Activated CD4-positive, alpha-beta T cell treated with anti-CD3 and anti-CD28 coated beads, Interleukin-2, amount 50 U/mL, for 1 hour (primary cell): ENCODE measurements around the gene DOK3.

Experiments
- DNase-seq: peaks from one replicate; pipeline ENCODE4 v3.0.0-alpha.2; 2020

The DOK3 gene

GRCh38 chr5:177511796-177512675 is 2.4 kb upstream of the DOK3 start:
- DNase-seq, result no peak

DNA sequence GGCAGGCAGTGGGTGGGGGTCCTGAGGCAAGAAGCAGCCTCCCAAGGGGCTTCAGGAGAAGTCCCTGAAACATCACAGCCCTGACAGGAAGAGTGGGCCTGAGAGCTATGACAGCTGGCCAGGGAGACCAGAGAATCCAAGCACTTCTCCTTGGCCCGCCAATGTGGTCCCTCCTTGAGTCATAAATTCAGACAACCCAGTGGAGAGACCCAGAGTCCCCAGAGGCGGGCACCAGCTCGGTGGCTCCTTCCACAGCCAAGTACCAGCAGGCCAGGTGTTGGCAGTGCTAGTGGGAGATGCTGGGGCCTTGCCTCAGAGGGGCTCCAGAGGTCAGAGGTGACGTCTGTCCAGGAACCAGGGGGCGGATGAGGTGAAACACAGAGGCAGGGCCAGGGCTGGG is 1.6 kb upstream of the DOK3 start:
- no peak for DNase-seq

- no peak for DNase-seq
Measured at GRCh38 chr5:177510567-177511053, 984 bp upstream of the DOK3 start.

GRCh38 chr5:177509991-177510566 is 453 bp upstream of the DOK3 start:
- DNase-seq, result no peak

DNA sequence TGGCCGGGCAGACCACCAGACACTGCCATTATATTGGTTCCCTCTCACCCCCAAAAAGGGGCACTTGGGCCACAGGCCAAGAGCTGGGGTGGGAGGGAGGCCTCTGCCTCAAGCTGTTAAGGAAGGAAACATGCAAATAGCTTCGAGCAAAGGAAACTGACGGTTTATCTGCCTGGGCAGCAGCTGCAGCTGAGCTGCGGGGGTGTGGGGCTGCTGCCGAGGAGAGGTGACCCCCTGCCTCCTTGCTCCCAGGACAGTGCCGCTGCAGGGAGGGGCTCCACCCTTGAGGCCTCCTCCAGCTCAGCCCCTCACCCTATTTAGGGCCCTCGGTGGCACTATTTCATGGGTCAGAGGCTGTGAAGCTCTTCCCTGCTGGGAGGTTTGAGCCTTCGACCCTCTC is 789 bp downstream of the DOK3 start:
- no peak for DNase-seq

DNA sequence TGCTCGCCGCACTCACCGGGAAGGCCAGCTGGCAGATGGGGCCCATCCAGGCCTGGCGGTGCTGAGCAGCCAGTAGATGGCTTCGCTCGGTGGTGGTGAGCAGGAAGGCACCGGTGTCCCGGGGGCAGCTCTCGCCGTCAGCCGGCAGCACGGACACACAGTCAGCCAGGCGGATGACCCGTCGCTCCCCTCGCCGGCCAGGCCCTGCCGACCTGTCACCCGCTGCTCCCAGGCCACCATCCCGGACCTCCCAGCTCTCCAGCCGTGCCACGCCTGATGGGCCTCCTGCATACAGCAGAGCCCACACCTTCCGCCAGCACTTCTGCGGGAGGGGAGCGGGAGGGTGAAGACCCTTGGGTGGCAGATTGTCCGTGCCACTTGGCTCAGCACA is 1.4 kb downstream of the DOK3 start:
- no peak for DNase-seq

GRCh38 chr5:177507596-177508220 is 1.9 kb downstream of the DOK3 start:
- no peak for DNase-seq

- no peak for DNase-seq
Measured at GRCh38 chr5:177507165-177507564, 2.5 kb downstream of the DOK3 start.

GRCh38 chr5:177505075-177505474 is 4.6 kb downstream of the DOK3 start:
- no peak for DNase-seq

GRCh38 chr5:177504086-177505056 is 5.3 kb downstream of the DOK3 start:
- no peak for DNase-seq

- no peak for DNase-seq
Measured at GRCh38 chr5:177503351-177504085, 6.1 kb downstream of the DOK3 start.

GRCh38 chr5:177502886-177503285 is 6.7 kb downstream of the DOK3 start:
- no peak for DNase-seq

DNA sequence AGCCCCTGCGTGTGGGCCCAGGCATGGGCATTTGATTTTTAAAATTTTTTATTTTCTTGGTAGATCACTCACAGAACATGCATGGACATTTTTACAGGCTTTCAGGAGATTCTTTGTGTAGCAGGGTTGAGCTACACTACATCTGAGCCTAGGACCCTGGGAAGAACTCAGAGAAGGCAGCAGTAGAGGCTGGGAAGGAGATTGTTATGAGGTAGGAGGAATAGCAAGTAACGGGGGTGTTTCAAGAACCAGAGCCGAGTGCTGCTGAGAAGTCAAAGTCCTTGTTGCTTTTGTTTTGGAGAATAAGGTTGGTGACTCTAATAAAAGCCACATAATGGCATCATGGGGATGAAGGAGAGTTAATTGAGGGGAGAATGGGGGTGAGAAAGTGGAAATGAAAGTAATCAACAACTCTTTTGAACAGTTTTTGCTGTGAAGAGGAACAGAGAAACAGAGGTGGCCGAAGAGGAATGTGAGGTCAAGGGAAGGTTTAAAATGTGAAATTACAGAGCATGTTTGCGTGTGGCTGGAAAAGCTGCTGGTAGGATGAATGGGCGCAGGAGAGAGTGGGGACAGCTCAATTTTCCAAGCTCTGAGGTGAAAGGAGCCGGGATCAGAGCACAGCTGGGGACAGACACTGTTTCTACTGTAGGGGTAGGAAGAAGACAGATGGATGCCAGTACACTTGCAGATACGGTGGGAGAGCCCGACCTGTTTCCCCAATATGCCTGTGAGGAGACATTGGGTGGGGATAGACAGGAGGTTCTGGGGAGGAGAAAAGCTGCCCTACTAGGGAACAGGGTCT is 7.5 kb downstream of the DOK3 start:
- DNase-seq, result no peak

- DNase-seq, result peak; percentile 87
Measured at GRCh38 chr5:177500685-177501522, 8.7 kb downstream of the DOK3 start.

DNA sequence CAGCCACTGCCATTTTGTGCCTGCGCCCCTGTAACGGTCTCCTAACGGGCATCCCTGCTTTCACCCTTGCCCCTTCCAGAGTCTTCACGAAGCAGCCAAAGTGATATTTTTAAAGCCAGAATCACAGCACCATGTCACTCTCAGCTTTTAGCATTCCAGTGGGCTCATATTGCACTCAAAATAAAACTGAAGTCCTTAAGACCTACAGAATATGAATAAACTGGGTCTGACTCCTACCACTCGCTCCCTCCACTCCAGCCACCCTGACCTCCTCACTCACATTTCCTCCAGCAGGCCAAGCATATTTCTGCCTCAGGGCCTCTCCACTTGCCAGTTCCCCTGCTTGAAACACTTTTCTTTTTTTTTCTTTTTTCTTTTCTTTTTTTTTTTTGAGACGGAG is 9.8 kb downstream of the DOK3 start:
- no peak for DNase-seq

DNA sequence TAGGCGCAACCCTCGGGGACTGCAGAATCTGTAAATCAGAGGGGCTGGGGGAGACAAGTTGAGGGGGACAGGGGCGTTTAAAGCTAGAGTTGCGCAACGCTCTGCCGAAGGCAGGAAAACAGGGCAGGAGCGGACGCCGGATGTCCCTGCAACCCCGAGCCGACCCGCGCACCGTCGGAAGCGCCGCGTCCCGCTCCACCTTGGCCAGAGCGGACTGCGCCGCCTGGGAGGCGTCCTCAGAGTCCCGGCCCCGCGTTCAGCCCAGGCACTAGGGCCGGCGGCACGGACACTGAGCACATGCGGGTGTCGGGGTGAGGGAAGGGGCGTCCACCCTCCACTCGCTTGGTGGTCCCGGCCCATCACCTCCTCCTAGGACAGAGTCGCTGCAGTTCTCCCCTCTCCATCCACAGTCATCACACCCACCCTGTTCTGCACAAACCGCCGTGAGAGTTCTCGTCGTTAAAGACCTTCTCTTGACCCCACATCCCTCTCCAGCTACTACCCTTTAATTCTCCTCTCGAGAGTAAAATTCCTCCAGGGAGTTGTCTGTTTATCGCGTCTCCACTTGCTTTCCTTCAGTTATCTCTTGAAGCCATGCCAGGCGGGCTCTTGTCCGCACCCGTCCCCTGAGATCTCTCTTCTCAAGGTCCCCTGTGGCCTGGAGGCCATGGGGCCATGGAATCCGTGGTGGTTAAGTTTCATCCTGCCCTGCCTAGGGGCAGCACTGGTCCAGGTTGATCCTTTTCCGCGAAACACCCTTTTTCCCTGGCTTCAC is 11.4 kb downstream of the DOK3 start:
- DNase-seq, result no peak

DNA sequence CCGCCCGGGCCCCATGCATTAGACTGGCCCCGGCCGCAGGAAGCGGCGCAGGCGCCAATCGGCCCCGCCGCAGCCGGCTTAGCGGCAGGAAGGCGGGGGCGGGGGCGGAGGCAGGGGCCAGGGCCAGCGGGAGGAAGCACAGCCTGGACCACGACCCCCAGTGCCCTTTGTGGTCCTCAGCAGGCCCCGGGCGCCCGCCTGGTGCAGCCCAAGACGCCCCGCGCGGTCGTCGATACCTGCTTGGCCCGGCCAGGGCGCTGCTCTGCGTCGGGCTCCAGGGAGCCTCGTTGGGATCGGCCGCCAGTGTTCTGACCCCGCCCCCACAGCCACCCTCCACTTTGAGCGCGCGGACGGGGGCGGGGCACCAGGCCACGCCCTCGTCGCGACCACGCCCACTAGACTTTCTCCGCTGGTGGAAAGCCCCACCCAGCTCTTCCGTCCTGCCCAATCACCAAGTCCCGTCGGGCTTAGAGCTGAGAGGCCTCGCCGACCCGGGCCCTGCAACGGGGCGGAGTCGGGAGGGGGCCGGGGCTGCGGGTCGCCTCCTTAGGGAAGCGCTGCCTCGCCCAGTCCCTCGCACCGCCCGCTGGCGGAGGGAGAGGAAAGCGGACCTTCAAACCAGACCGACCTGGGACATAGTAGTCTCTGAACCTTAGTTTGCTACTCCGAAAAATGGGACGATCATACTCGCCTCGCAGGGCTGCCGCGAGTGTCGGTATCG is 12.2 kb downstream of the DOK3 start, which contains the start of gene PDLIM7:
TSS of gene PDLIM7 (minus strand) at position 313 of the 721 bp plus-strand sequence. CDS start 1,092 bp downstream, outside the sequence.
- peak; percentile 92 for DNase-seq

- no peak for DNase-seq
Measured at GRCh38 chr5:177496727-177497291, 12.8 kb downstream of the DOK3 start.
